ENCODE data around the gene SLC6A3.

DNA sequence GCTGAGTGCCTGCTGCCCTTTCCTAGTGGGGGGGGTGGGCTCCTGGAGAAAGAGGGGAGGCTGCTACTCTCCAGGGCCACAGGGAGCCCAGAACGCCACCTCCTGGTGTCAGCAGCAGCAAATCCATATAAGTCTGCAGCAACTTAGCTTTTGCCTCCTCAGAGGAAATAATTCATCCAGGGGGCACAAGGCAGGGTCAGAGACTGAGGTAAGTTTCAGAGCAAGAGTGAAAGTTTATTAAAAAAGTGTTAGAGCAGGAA, 96.3 kb downstream of the SLC6A3 start:
- TF ChIP-seq, protein P1, sequence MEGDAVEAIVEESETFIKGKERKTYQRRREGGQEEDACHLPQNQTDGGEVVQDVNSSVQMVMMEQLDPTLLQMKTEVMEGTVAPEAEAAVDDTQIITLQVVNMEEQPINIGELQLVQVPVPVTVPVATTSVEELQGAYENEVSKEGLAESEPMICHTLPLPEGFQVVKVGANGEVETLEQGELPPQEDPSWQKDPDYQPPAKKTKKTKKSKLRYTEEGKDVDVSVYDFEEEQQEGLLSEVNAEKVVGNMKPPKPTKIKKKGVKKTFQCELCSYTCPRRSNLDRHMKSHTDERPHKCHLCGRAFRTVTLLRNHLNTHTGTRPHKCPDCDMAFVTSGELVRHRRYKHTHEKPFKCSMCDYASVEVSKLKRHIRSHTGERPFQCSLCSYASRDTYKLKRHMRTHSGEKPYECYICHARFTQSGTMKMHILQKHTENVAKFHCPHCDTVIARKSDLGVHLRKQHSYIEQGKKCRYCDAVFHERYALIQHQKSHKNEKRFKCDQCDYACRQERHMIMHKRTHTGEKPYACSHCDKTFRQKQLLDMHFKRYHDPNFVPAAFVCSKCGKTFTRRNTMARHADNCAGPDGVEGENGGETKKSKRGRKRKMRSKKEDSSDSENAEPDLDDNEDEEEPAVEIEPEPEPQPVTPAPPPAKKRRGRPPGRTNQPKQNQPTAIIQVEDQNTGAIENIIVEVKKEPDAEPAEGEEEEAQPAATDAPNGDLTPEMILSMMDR (IDR thresholded peaks at IDR 0.05): no peak
- no peak for TF ChIP-seq POLR2A (IDR thresholded peaks at IDR 0.05)

Data from testis (tissue), 2 donors.